ENCODE results near the gene DSG2. TPM values are rescaled to one million over a fixed set of nuclear protein-coding genes. Genes with fewer than 3 reads are reported as not detected.

The DSG2 gene
- total RNA-seq, 2 donors from 2014 or later: 47.5 to 51.0 TPM

Other genes with a start within 250 kb of the DSG2 start
- gene DSG1, start 180.0 kb upstream of the DSG2 start, total RNA-seq: 1 to 10 TPM; 2.0 to 3.6 TPM
- not detected for gene DSG4, start 121.4 kb upstream of the DSG2 start, total RNA-seq
- not detected for gene DSG3, start 50.4 kb upstream of the DSG2 start, total RNA-seq
- gene TTR, start 93.7 kb downstream of the DSG2 start, total RNA-seq: under 1 TPM in 1 of 2 donors, not detected in 1; 0.34 TPM
- 10 to 100 TPM in 1 of 2 donors, 1 to 10 TPM in 1; 7.9 to 12.0 TPM for gene B4GALT6, start 186.4 kb downstream of the DSG2 start, total RNA-seq

Measured in left cardiac atrium (tissue), 2 donors.